Measurements from ENCODE around the gene NME4.
"Not testable (repeated sequence)": the region's sequence is repeated elsewhere in the genome, so short reads cannot be mapped to it uniquely, and the experiment has no call there.

Gene NME4

DNA sequence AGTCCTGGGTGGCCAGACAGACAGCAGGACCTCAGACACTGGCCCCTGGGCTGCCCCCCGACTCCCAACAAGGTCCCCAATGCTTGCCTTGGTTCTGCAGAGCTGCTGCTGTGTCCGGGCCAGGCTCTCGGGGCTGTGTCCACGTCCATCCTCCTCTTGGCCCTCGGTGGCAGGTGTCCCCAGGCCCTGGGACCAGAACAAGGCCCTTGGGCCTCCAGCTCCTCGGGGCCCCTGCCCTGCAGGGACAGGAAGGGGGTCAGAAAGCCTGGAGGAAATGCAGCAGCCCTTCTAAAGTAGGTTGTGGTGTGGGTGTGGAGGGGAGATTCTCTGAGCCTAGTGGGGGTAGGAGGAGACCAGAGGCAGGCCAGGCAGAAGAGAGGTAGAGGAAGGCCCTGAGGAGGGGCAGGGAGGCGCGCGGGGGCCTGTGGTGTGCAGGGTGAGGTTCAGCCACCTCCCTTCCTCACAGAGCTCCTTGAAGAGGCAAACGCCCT lies 42.0 kb upstream of the NME4 start:
- peaks cover 4% of the 10 kb centered on the region for H3K4me1 ChIP-seq (ENCODE audit: control insufficient read depth, insufficient read depth, low read length, poor library complexity, severe bottlenecking)
- WGBS, 2 experiments (ENCODE audit: insufficient coverage in 2 of 2), result 85 to 96% methylated on average over 10 of the region's 10 CpGs
- no peak overlapping the region for H3K27ac ChIP-seq (ENCODE audit: low read depth, low read length, severe bottlenecking)
- no peak overlapping the region for H3K4me3 ChIP-seq (ENCODE audit: extremely low read depth, insufficient read depth, low read length, poor library complexity, severe bottlenecking)
- peaks cover 9% of the 10 kb centered on the region for H3K36me3 ChIP-seq (ENCODE audit: control insufficient read depth, insufficient read depth, low read length)
- H3K9me3 ChIP-seq (ENCODE audit: control insufficient read depth, low read length), result no peaks in the 10 kb centered on the region

- 74 to 97% methylated on average over 5 to 6 of the region's 12 CpGs for WGBS, 2 experiments (ENCODE audit: insufficient coverage in 2 of 2)
- H3K9me3 ChIP-seq (ENCODE audit: control insufficient read depth, low read length), result no peaks in the 10 kb centered on the region
- no peaks in the 10 kb centered on the region for H3K4me1 ChIP-seq (ENCODE audit: control insufficient read depth, insufficient read depth, low read length, poor library complexity, severe bottlenecking)
- H3K4me3 ChIP-seq (ENCODE audit: extremely low read depth, insufficient read depth, low read length, poor library complexity, severe bottlenecking), result no peak overlapping the region
- H3K27ac ChIP-seq (ENCODE audit: low read depth, low read length, severe bottlenecking), result no peak overlapping the region
- no peaks in the 10 kb centered on the region for H3K36me3 ChIP-seq (ENCODE audit: control insufficient read depth, insufficient read depth, low read length)
These were observed 40.3 kb upstream of the NME4 start for GRCh38 chr16:356741-357140.

- Histone ChIP-seq H3K4me3 (ENCODE audit: extremely low read depth, insufficient read depth, low read length, poor library complexity, severe bottlenecking) (no peak overlapping the region), H3K36me3 (ENCODE audit: control insufficient read depth, insufficient read depth, low read length) (no peaks in the 10 kb centered on the region), H3K9me3 (ENCODE audit: control insufficient read depth, low read length) (no peaks in the 10 kb centered on the region), H3K27ac (ENCODE audit: low read depth, low read length, severe bottlenecking) (no peak overlapping the region), H3K4me1 (ENCODE audit: control insufficient read depth, insufficient read depth, low read length, poor library complexity, severe bottlenecking) (no peaks in the 10 kb centered on the region)
- 94% methylated on average over 14 to 19 of the region's 19 CpGs for WGBS, 2 experiments (ENCODE audit: insufficient coverage in 2 of 2)
These were observed 37.8 kb upstream of the NME4 start for GRCh38 chr16:359067-359763.

- Histone ChIP-seq H3K4me3 (ENCODE audit: extremely low read depth, insufficient read depth, low read length, poor library complexity, severe bottlenecking) (no peak overlapping the region), H3K4me1 (ENCODE audit: control insufficient read depth, insufficient read depth, low read length, poor library complexity, severe bottlenecking) (no peaks in the 10 kb centered on the region), H3K36me3 (ENCODE audit: control insufficient read depth, insufficient read depth, low read length) (no peaks in the 10 kb centered on the region), H3K9me3 (ENCODE audit: control insufficient read depth, low read length) (no peaks in the 10 kb centered on the region), H3K27ac (ENCODE audit: low read depth, low read length, severe bottlenecking) (no peak overlapping the region)
- WGBS, 2 experiments (ENCODE audit: insufficient coverage in 2 of 2), result 94 to 95% methylated on average over 29 to 36 of the region's 47 CpGs
These were observed 36.9 kb upstream of the NME4 start for GRCh38 chr16:359871-360697.

GRCh38 chr16:360698-361336 lies 36.2 kb upstream of the NME4 start:
- Histone ChIP-seq H3K36me3 (ENCODE audit: control insufficient read depth, insufficient read depth, low read length) (no peaks in the 10 kb centered on the region), H3K9me3 (ENCODE audit: control insufficient read depth, low read length) (no peaks in the 10 kb centered on the region), H3K4me3 (ENCODE audit: extremely low read depth, insufficient read depth, low read length, poor library complexity, severe bottlenecking) (no peak overlapping the region), H3K27ac (ENCODE audit: low read depth, low read length, severe bottlenecking) (no peak overlapping the region), H3K4me1 (ENCODE audit: control insufficient read depth, insufficient read depth, low read length, poor library complexity, severe bottlenecking) (no peaks in the 10 kb centered on the region)
- WGBS, 2 experiments (ENCODE audit: insufficient coverage in 2 of 2), result 95 to 96% methylated on average over 39 to 45 of the region's 47 CpGs

- H3K27ac ChIP-seq (ENCODE audit: low read depth, low read length, severe bottlenecking), result no peak overlapping the region
- peaks cover 4% of the 10 kb centered on the region for H3K36me3 ChIP-seq (ENCODE audit: control insufficient read depth, insufficient read depth, low read length)
- no peak overlapping the region for H3K4me3 ChIP-seq (ENCODE audit: extremely low read depth, insufficient read depth, low read length, poor library complexity, severe bottlenecking)
- no peaks in the 10 kb centered on the region for H3K4me1 ChIP-seq (ENCODE audit: control insufficient read depth, insufficient read depth, low read length, poor library complexity, severe bottlenecking)
- WGBS, 2 experiments (ENCODE audit: insufficient coverage in 2 of 2), result 89 to 93% methylated on average over 26 to 29 of the region's 30 CpGs
- no peaks in the 10 kb centered on the region for H3K9me3 ChIP-seq (ENCODE audit: control insufficient read depth, low read length)
These were observed 35.6 kb upstream of the NME4 start for GRCh38 chr16:361341-361871.

- H3K9me3 ChIP-seq (ENCODE audit: control insufficient read depth, low read length), result no peaks in the 10 kb centered on the region
- 51 to 57% methylated on average over 29 of the region's 30 CpGs for WGBS, 2 experiments (ENCODE audit: insufficient coverage in 2 of 2)
- no peak overlapping the region for H3K27ac ChIP-seq (ENCODE audit: low read depth, low read length, severe bottlenecking)
- H3K4me3 ChIP-seq (ENCODE audit: extremely low read depth, insufficient read depth, low read length, poor library complexity, severe bottlenecking), result no peak overlapping the region
- H3K36me3 ChIP-seq (ENCODE audit: control insufficient read depth, insufficient read depth, low read length), result peaks cover 10% of the 10 kb centered on the region
- no peaks in the 10 kb centered on the region for H3K4me1 ChIP-seq (ENCODE audit: control insufficient read depth, insufficient read depth, low read length, poor library complexity, severe bottlenecking)
These were observed 34.9 kb upstream of the NME4 start for GRCh38 chr16:361872-362701.

- 72 to 90% methylated on average over 2 to 8 of the region's 24 CpGs for WGBS, 2 experiments (ENCODE audit: insufficient coverage in 2 of 2)
- H3K9me3 ChIP-seq (ENCODE audit: control insufficient read depth, low read length); H3K4me3 ChIP-seq (ENCODE audit: extremely low read depth, insufficient read depth, low read length, poor library complexity, severe bottlenecking); H3K27ac ChIP-seq (ENCODE audit: low read depth, low read length, severe bottlenecking); H3K4me1 ChIP-seq (ENCODE audit: control insufficient read depth, insufficient read depth, low read length, poor library complexity, severe bottlenecking): not testable (repeated sequence)
- peaks cover 16% of the 10 kb centered on the region for H3K36me3 ChIP-seq (ENCODE audit: control insufficient read depth, insufficient read depth, low read length)
These were observed 34.3 kb upstream of the NME4 start for GRCh38 chr16:362702-362999.

- no peak overlapping the region for H3K27ac ChIP-seq (ENCODE audit: low read depth, low read length, severe bottlenecking)
- 83 to 84% methylated on average over 20 of the region's 20 CpGs for WGBS, 2 experiments (ENCODE audit: insufficient coverage in 2 of 2)
- no peak overlapping the region for H3K4me3 ChIP-seq (ENCODE audit: extremely low read depth, insufficient read depth, low read length, poor library complexity, severe bottlenecking)
- H3K36me3 ChIP-seq (ENCODE audit: control insufficient read depth, insufficient read depth, low read length), result peaks cover 22% of the 10 kb centered on the region
- H3K4me1 ChIP-seq (ENCODE audit: control insufficient read depth, insufficient read depth, low read length, poor library complexity, severe bottlenecking), result no peaks in the 10 kb centered on the region
- H3K9me3 ChIP-seq (ENCODE audit: control insufficient read depth, low read length), result no peaks in the 10 kb centered on the region
These were observed 33.8 kb upstream of the NME4 start for GRCh38 chr16:363110-363765.
